ENCODE results near the gene GPR89A.
"Not testable (repeated sequence)": the region's sequence is repeated elsewhere in the genome, so short reads cannot be mapped to it uniquely, and the experiment has no call there.

The GPR89A gene

DNA sequence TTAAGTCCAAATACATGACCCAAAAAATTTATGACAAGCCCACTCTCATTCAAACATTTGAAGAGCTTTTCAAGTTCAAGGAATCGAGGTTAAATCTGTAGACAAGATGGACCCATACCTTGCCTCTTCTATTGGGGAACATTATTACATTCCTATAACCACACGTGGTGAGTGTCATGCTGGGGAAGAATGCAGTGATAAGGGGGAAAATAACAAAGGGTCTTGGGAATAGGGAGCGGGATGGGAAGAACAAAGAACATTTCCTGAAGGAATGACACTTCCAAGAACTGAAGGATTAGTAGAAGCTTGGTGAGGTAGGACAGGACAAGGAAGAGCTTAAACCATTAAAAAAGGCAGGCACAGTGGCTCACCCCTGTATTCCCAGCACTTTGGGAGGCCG, 80.5 kb downstream of the GPR89A start:
- no peak for DNase-seq

- no peak for DNase-seq
Measured at GRCh38 chr1:145688924-145689323, 81.1 kb downstream of the GPR89A start.

DNA sequence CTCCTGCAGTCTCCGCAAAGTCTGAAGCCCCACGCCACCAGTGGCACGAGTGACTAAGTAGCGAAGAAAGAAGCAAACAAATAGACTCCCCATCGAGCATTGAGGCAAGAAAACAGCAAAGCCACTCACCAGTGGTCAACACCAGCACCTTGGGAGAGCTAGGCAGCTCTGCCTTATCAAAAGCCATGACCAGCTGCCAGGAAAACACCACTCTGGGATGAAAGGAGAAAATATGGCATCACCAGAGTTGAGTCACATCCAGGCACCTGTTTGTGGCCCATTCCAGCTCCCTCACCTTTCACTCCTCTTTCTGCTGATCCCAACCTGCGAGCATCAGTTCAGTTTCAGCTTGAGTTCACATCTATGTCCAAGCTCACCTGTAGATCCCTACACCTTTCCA, 82.1 kb downstream of the GPR89A start:
- no peak for DNase-seq

DNA sequence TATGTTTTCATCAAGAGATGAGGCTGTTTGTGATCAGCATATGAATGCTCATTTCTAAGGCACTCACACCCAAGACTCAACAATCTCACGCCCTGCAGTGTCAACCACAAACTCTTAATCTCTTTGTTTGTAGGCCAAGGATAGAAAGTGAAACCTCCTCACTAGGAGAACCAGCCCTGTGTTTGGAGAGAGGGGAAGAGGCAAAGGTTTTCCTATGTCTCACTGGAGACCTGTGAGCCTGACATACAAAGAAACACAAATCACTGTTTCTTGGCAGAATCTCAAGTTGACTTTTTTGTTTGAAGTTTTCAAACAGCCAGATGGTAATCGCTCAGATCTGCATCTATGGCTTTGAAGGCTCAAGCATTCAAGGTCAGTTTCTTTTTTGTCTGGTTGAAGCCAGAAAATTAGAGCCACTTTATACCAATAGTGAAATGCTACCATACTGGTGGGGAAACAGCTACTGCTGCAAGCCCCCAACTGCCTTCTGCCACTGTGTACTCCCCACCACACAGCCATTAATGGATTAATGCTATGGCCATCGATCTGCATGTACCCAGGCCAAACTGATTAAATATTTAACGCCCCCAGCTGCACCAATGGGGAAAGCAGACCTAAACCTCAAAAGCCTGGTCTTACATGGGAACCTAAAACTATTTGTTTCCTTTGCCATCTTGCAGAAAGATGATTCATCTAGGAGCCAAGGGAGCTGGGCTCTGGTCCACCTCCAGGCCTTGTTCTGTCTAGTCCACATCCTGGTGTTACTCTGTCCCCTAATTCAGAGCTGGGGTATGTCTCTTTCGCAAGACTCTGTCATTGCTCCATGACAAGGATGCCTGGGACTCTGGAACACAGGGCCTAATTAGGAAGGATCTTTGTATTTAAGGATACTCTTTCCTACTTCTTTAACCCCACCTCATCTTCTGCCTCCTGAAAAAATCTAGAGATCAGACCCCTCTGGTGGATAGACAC, 83.1 kb downstream of the GPR89A start:
- DNase-seq, result no peak

GRCh38 chr1:145692785-145693443, 85.1 kb downstream of the GPR89A start:
- no peak for DNase-seq

DNA sequence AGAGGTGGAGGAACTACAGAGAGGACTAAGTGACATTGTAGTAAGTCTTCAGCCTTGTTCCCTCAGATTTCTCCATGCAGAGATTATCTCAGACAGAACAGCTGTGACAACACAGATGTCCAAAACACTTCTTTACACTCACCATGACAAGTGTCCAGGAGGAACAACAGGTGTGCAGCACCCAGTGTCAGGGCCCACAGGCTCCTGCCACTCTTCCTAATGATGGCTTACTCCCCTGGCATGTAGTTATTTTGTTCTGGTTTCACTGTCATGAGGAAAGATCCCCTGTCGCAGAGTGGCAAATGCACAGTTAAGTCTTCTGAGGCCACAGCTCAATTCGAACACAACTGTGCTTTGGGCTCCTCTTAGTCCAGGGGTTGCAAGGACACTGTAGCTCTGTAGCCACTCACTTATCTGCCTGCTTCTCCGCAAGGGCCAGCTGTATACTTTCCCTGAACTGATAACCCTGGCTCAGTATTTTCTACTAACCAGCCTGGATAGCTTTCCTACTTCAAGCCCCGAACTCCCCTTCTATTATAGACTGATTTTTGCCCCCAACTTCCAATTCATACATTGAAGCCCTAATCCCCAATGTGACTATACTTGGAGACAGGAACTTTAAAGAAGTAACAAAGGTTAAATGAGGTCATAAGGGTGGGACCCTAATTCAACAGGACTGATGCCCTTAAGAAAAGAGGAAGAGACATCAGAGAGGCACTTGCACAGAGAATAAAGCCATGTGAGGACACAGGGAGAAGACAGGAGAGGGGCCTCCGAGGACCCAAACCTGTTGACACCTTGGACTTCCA, 88.2 kb downstream of the GPR89A start:
- no peak for DNase-seq

GRCh38 chr1:145696630-145696960, 88.8 kb downstream of the GPR89A start:
- no peak for DNase-seq

DNA sequence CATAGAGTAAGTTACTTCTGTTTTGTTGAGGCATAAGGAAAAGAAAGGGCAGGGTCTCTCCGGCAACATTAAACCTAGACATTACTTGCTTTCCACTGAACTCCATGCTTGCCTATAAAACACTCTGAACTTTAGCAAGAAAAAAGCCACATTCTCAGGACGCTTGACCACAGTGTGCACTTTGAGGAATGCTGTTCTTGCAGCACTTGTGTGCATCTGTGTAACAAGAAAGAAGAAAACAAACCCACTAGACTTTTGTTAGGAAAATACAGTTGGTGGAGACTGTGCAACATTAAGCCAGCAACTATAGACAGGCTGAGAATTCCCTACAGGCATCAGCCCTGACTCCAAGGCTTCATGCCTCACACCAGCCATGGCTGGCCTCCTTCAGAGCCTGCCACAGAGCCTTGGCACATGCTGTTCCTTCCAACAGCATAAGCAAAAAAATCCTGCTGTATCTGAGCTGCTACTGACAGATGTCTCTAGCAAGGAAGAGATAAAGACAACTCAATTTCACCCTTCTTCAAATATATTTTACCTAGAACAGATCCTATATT, 93.6 kb downstream of the GPR89A start:
- no peak for DNase-seq

DNA sequence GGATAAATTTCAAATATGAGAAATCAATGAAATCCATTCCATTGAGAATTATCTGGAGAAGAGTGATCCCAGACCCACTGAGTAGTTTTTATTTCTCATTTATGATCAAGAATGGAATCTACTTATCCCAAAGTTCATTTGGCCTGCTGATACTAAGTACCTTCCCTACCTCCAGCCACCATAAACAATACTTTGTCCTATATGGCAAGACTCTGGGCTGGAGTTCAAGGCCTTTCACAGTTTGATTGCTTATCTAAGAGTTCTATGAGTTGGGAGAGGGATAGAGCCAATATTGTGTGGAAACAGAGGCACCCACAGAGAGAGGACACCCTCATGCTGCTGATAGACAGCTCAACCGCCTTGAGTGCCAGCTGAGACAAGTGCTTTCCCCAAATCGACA, 94.3 kb downstream of the GPR89A start:
- no peak for DNase-seq

DNA sequence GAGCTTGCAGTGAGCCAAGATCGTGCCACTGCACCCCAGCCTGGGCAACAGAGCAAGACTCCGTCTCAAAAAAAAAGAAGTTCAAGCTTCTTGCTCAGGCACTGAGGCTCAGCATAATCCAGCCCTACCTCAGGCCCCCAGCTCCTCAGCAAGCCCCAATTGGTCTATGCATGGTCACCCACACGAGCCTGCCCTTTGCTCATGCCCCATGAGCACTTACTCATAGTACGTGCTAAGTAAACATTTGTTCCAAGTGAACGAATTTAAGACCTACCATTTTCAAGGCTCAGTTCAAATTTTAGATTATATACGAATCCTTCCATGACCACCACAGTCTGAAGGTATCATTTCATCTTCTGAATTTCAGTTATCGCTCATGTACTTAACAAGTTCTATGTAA, 95.0 kb downstream of the GPR89A start:
- DNase-seq, result no peak

DNA sequence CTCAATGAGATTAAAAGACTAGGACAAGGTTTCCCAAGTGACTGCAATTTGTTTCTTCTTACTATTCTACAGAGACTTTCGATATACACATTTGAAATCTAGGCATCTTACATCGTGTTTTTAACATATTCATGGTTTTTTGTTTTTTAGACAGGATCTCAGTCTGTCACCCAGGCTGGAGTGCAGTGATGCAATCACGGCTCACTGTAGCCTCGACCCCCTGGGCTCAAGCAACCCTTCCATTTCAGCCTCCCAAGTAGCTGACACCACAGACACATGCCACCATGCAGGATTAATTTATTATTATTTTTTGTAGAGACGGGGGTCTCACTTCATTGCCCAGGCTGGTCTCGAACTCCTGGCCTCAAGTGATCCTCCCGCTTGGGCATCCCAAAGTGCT, 97.8 kb downstream of the GPR89A start:
- DNase-seq, result no peak

GRCh38 chr1:145706086-145706664, 98.4 kb downstream of the GPR89A start:
- DNase-seq, result no peak

DNA sequence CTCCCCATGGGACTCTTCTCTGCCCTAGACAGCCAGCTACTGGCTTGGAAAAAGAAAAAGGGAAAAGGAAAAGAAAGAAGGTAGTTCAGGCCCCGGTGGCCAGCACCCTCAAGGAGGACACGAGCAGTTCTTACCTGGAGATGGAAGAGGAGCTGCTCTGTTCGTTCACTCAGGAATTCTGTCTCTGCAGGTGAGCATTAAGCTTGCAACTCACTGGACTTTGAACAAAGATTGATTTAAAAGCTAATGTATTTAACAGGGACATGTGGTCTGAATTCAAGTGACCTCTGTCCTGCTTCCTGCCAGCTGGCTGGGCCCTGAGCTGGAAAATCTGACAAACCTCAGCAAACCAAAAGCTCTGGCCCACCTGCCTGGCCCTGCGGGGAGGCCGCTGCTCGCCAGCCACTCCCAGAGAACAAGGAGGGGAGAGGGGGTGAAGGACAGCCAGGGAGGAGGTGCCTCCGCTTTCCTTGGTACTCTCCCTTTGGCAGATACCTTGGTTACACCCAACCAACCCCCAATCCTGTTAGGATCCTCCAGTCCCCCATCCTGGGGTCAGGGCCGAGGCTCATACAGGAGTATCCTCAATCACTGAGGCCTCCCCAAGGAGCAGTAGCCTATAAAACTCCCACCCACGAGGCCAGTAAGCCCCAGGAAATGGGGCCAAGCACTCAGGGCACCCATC, 99.5 kb downstream of the GPR89A start, which contains the start of gene PDZK1:
TSS of gene PDZK1 (minus strand) at position 186 of the 685 bp plus-strand sequence. CDS start 19,347 bp downstream, outside the sequence.
- DNase-seq, result no peak

- DNase-seq, result no peak
Measured at GRCh38 chr1:145708063-145708462, 100.3 kb downstream of the GPR89A start.

GRCh38 chr1:145710291-145711027, 102.7 kb downstream of the GPR89A start:
- no peak for DNase-seq

DNA sequence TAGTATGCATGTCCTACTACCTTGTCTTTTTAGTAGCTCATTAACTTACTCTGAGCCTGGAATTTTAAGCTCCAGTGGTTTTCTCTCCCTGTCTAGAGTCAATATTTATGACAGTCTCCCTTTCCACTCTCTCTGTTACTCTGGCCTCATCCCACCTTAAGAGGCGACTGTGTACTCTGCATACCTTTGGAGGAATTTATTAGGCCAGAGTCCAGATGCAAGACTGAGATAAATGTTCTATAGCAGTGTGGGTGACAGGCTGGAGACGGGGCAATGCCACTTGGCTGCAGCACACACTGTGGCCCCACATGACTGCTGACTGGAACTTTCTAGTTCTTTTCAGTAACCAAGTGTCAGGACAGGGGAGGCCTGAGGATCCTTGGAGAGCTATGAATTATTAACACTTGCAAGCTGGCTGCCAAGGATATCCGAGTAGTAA, 103.4 kb downstream of the GPR89A start:
- DNase-seq, result no peak

GRCh38 chr1:145714524-145715111, 106.8 kb downstream of the GPR89A start:
- DNase-seq, result no peak

DNA sequence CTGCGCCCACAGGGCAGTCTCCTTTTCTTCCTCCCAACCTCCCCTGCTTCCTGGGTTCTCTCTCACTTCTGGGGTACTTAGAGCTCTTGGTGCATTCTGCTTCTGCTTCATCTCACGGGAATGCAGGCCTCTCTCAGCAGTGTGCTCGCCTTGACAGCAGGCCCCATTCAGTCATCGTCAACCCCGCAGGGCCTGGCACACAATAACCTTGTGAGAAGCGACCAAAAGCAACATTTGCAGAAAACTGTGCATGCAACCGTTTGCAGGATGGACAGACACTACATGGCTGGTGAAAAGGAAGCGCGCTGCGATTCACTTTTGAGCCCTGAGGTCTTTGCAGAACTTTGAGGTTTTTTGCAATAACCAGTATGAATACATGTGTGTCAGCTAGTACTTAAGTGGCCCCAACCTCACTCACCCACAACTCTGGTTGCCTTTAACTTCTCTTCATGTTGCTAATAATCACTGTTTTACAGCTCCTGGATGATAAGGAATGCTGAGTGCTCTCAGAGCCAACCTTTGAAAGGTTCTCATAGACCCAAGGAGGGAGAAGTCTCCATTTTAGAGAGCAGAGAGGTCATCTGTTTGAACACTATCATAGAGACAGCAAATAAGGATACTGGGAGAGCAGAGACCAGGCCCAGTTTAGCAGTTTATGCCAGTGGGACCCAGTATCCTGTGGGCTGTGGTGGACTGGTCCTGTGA, 109.0 kb downstream of the GPR89A start:
- no peak for DNase-seq

DNA sequence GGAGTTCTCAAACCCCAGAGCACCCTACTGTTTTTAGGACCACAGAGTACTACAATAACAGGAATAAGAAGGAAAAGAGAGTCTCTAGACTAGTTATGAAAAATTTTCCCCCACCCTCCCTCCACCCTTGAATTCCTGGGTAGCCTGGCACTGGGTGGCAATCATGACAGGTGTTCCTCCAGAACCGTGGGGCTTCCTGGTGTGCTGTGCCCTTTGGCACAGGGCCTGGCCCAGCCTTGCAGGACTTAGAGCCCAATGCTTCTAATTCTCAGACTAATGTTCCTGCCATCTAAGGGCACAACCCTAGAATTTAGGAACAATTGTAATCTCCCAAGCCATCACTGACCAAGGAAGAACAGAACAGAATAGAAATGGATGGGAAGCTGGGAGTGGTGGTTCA, 110.0 kb downstream of the GPR89A start:
- no peak for DNase-seq

DNA sequence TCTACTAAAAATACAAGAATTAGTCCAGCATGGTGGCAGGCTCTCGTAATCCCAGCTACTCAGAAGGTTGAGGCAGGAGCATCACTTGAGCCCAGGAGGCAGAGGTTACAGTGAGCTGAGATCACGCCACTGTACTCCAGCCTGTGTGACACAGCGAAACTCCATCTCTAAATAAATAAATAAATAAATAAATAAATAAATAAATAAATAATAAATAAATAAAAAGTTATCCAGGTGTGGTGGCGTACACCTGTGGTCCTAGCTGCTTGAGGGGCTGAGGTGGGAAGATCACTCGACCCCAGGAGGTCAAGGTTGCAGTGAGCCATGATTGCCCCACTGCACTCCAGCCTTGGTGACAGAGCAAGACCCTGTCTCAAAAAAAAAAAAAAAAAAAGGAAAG, 110.7 kb downstream of the GPR89A start:
- not testable (repeated sequence) for DNase-seq

All from NCI-H2081 (cell line).